Kidney (tissue), 14 donors: ENCODE data around the gene ADM2. TPM values are rescaled to one million over a fixed set of nuclear protein-coding genes. Genes with fewer than 3 reads are reported as not detected.
A peak's percentile ranks its signal among the peaks of the same experiment; 100 is the strongest.
"Not testable (repeated sequence)": the region's sequence is repeated elsewhere in the genome, so short reads cannot be mapped to it uniquely, and the experiment has no call there.

Source experiments
- DNase-seq, 5 donors: peaks; one replicate each; pipeline ENCODE4 v3.0.0-alpha.2; 2013 to 2020
- FAIRE-seq: peaks from 2 replicates; lab custom pipeline; 2012; peaks lifted over from hg19 to GRCh38; lab: Jason Lieb, UNC
- H3K27ac ChIP-seq, 2 donors: one replicate each; pipeline ENCODE4 v1.7.0; 2013; ENCODE audit warnings: low read depth in 2 of 2, low read length in 2 of 2, inconsistent platforms in 1 of 2
- H3K27me3 ChIP-seq: one replicate; pipeline ENCODE4 v1.7.1; 2013; ENCODE audit warnings: low read length, inconsistent platforms; ENCODE audit not compliant: control insufficient read depth, insufficient read depth
- H3K36me3 ChIP-seq, 3 donors: one replicate each; pipeline versions ENCODE4 v1.7.0 to v1.7.1; 2013; ENCODE audit warnings: low read length in 3 of 3, control low read depth in 1 of 3, inconsistent platforms in 1 of 3; ENCODE audit not compliant: insufficient read depth in 3 of 3, control insufficient read depth in 2 of 3
- H3K4me1 ChIP-seq, 3 donors: one replicate each; pipeline versions ENCODE4 v1.7.0 to v1.7.1; 2013; ENCODE audit warnings: low read length in 3 of 3, inconsistent platforms in 1 of 3, low read depth in 1 of 3; ENCODE audit not compliant: control insufficient read depth in 2 of 3, insufficient read depth in 2 of 3
- H3K4me3 ChIP-seq, 3 donors: one replicate each; pipeline versions ENCODE4 v1.7.0 to v1.8.1; 2013; ENCODE audit warnings: low read length in 3 of 3, control low read depth in 1 of 3, inconsistent platforms in 1 of 3
- H3K9ac ChIP-seq, 3 donors: one replicate each; pipeline versions ENCODE4 v1.7.0 to v1.7.1; 2013; ENCODE audit warnings: low read length in 3 of 3, control low read depth in 1 of 3, inconsistent platforms in 1 of 3
- H3K9me3 ChIP-seq, 3 donors: one replicate each; pipeline versions ENCODE4 v1.7.0 to v1.7.1; 2013; ENCODE audit warnings: low read length in 3 of 3, control low read depth in 1 of 3, inconsistent platforms in 1 of 3; ENCODE audit not compliant: control insufficient read depth in 2 of 3, insufficient read depth in 1 of 3
- intact Hi-C: fragments of 100-400 bp; cut with DNase I; formaldehyde crosslinking; loops from one replicate; pipeline ENCODE4 v1.11.1; 2022
- polyA plus RNA-seq: library from polyadenylated mRNA; stranded (reverse); fragments of 350-450 nt; fragmentation: Illumina TruSeq; extraction: RNeasy Lipid Tissue Mini Kit (QIAGEN cat#74804); gene quantifications from one replicate; pipeline ENCODE4 v1.2.3, GENCODE V29; 2014; ENCODE audit warnings: low read depth, low replicate concordance; ENCODE audit not compliant: insufficient read depth
- total RNA-seq: library from RNA; stranded (reverse); fragmentation: NEBNext Ultra II Directional; extraction: Animal tissue kit (Norgen Biotek cat#: 25700); gene quantifications from one replicate; pipeline ENCODE4 v1.2.1, GENCODE V29; 2021
- TF ChIP-seq, protein P1 (sequence below): IDR thresholded peaks from 3 replicates; pipeline ENCODE4 v1.5.1; 2012; ENCODE audit warnings: mild to moderate bottlenecking, moderate library complexity, borderline replicate concordance; ENCODE audit not compliant: insufficient read depth; ENCODE audit errors: extremely low read depth
- donor health status: control.
- donor health status: control.
- donor health status: control.
- donor health status: control.
- donor health status: control.
- donor health status: DM: yes; HTN: yes; CAD: no.
- donor health status: Normal renal cell carcinoma (clear cell type).

ADM2 gene
- total and polyA plus RNA-seq, 2 donors from 2014 or later, result 8.0 to 10.6 TPM

DNA sequence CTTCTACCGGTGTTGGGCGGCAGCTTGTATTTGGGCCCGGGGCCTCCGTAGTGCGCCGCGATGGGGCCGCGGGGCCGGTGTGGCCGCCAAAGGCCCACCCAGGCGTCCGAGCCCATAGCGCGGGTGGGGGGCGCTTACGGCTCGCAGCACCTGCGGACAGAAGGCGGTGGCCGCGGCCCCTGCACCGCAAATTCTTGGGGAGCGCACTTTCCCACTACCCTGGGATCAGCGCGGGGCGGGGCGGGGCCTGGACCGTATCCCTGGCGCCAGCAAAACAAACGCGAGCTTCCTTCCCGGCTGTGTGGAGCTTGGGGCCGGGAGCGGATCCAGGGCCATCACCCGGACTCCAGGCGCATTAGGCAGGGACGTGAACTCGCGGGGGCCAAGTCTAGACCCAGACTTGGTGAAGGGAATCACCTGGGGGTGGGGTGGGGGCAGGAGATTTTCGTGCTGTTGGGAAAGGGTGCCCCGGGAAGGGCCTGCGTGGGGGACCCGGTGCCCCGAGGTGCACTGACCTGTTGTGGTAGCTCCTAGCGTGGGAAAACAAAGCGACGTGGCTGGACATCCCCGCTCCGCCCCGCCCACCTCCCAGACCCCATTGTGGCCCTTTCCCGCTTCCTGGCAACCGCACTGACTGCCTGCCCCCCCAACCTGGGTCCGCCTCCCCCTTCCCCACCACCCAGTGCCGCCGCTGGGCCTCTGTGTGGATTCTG lies 50.8 kb downstream of the ADM2 start:
- DNase-seq (peak; percentile 64 to 94 (median 80)), FAIRE-seq (no peak)
- H3K36me3 ChIP-seq, result no peaks in the 10 kb centered on the region
- no peaks in the 10 kb centered on the region for H3K9me3 ChIP-seq
- peak overlapping the region in 2 of 3 donors; percentile 46 to 48 for H3K9ac ChIP-seq
- H3K27ac ChIP-seq, result peak overlapping the region; percentile 87 to 96
- peak overlapping the region in 1 of 3 donors; percentile 56 for H3K4me3 ChIP-seq
- intact Hi-C loops, result no loop called here
- TF ChIP-seq, protein P1, sequence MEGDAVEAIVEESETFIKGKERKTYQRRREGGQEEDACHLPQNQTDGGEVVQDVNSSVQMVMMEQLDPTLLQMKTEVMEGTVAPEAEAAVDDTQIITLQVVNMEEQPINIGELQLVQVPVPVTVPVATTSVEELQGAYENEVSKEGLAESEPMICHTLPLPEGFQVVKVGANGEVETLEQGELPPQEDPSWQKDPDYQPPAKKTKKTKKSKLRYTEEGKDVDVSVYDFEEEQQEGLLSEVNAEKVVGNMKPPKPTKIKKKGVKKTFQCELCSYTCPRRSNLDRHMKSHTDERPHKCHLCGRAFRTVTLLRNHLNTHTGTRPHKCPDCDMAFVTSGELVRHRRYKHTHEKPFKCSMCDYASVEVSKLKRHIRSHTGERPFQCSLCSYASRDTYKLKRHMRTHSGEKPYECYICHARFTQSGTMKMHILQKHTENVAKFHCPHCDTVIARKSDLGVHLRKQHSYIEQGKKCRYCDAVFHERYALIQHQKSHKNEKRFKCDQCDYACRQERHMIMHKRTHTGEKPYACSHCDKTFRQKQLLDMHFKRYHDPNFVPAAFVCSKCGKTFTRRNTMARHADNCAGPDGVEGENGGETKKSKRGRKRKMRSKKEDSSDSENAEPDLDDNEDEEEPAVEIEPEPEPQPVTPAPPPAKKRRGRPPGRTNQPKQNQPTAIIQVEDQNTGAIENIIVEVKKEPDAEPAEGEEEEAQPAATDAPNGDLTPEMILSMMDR, result no peak
- peaks cover 7% of the 10 kb centered on the region for H3K27me3 ChIP-seq
- H3K4me1 ChIP-seq, result peaks cover 0 to 12% (median 0%) of the 10 kb centered on the region in 3 donors

DNA sequence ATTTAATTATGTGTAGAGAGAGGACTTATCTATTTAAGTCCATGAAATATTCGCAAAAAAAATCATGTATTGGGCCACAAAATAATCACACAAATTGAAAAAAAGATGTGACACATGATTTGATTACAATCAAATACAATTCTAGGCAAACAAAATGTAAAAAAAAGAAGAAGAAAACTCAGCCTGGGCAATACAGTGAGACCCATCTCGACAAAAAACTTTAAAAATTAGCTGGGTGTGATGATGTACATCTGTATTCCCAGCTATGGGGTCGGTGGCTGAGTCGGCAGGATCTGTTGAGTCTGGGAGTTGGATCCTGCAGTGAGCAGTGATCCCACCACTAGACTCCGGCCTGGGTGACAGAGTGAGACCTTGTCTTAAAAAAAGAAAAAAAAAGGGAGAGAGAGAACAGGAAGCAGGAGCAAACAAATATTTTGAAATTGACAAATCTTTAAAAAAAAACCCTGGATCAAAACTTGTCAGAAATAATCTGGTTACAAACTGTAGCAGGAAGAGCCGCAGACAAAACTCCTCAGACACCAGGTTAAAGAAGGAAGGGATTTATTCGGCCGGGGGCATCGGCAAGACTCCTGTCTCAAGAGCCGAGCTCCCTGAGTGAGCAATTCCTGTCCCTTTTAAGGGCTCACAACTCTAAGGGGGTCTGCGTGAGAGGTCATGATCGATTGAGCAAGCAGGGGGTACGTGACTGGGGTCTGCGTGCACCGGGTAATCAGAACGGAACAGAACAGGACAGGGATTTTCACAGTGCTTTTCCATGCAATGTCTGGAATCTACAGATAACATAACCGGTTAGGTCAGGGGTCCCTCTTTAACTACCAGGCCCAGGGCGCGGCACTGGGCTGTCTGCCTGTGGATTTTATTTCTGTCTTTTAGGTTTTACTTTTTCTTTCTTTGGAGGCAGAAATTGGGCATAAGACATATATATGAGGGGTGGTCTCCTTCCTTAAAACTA lies 51.8 kb downstream of the ADM2 start:
- Histone ChIP-seq H3K4me1 (peaks cover 0 to 8% (median 0%) of the 10 kb centered on the region in 3 donors), H3K4me3 (no peak overlapping the region), H3K27me3 (peaks cover 7% of the 10 kb centered on the region), H3K36me3 (no peaks in the 10 kb centered on the region), H3K9ac (no peak overlapping the region), H3K27ac (no peak overlapping the region), H3K9me3 (no peaks in the 10 kb centered on the region)
- DNase-seq (peak in 2 of 5 donors; percentile 38 to 41), FAIRE-seq (no peak)
- TF ChIP-seq, protein P1, result no peak
- intact Hi-C loops, result no loop called here

DNA sequence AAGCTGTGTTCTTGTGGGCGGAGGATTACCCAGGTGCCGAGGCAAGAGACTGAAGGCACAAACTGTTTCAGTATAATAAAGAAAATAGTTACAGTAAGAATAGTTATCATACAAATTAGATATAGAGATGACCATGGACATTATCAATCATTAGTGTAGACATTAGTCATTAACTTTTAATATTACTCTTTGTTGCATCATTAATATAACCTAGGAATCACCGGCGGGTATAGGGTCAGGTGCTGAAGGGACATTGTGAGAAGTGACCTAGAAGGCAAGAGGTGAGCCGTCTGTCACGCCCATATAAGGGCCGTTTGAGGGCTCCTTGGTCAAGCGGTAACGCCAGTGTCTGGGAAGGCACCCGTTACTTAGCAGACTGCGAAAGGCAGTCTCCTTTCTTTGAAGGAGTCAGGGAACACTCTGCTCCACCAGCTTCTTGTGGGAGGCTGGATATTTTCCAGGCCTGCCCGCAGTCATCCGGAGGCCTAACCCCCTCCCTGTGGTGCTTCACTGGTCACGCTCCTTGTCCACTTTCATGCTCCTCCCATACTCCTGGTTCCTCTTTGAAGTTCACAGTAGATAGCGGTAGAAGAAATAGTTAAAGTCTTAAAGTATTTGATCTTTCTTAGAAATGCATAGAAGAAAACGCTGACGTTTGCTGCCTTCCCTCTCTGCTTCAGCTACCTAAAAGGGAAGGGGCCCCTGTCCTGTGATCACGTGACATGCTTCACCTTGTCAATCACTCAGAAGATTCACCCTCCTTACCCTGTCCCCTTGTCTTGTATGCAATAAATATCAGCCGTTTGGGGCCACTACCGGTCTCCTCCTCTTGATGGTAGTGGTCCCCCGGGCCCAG lies 52.7 kb downstream of the ADM2 start:
- H3K27ac ChIP-seq, H3K36me3 ChIP-seq, H3K4me1 ChIP-seq, intact Hi-C loops, FAIRE-seq, H3K9me3 ChIP-seq, H3K9ac ChIP-seq, H3K27me3 ChIP-seq, H3K4me3 ChIP-seq: not testable (repeated sequence)
- DNase-seq, result peak in 1 of 5 donors; percentile 85
